LHCN-M2 (cell line): ENCODE measurements around the gene EGFL7. TPM values are rescaled to one million over a fixed set of nuclear protein-coding genes. Genes with fewer than 3 reads are reported as not detected.
A peak's percentile ranks its signal among the peaks of the same experiment; 100 is the strongest.

Experiments used
- DNase-seq: peaks from one replicate; pipeline ENCODE4 v3.0.0-alpha.2; 2012; ENCODE audit warnings: low read depth
- polyA plus RNA-seq: library from polyadenylated mRNA; unstranded; fragments of >200 nt; gene quantifications from one replicate; pipeline ENCODE4 v1.2.1, GENCODE V29; 2012; ENCODE audit warnings: missing spikeins
- total RNA-seq: library from RNA; depleted of rRNA; stranded (reverse); fragments of >200 nt; gene quantifications from 2 replicates; pipeline ENCODE4 v1.2.3, GENCODE V29; 2014; rRNA removed

EGFL7 gene
- total RNA-seq, result 7.6 and 8.9 TPM in 2 replicates
- 8.7 TPM for polyA plus RNA-seq

- no peak for DNase-seq
Observed at GRCh38 chr9:136662656-136663581, at the start of gene EGFL7. TSS of gene EGFL7 (plus strand) at chr9:136662916. CDS start at chr9:136668283, 5,367 bp downstream.

GRCh38 chr9:136613824-136614371, 48.8 kb upstream of the EGFL7 start:
- no peak for DNase-seq

- DNase-seq, result peak; percentile 27
Observed at GRCh38 chr9:136614372-136614922, 48.3 kb upstream of the EGFL7 start.

GRCh38 chr9:136614967-136615623, 47.6 kb upstream of the EGFL7 start:
- DNase-seq, result no peak

- DNase-seq, result no peak
Observed at GRCh38 chr9:136615631-136616306, 46.9 kb upstream of the EGFL7 start.

GRCh38 chr9:136616307-136616635, 46.4 kb upstream of the EGFL7 start:
- DNase-seq, result no peak

GRCh38 chr9:136616948-136617695, 45.6 kb upstream of the EGFL7 start:
- DNase-seq, result no peak

- DNase-seq, result no peak
Observed at GRCh38 chr9:136617746-136618579, 44.8 kb upstream of the EGFL7 start.

GRCh38 chr9:136618580-136619547, 43.9 kb upstream of the EGFL7 start:
- DNase-seq, result no peak

- peak; percentile 20 for DNase-seq
Observed at GRCh38 chr9:136619742-136620440, 42.8 kb upstream of the EGFL7 start.

- DNase-seq, result no peak
Observed at GRCh38 chr9:136620441-136621018, 42.2 kb upstream of the EGFL7 start.

GRCh38 chr9:136621019-136621733, 41.5 kb upstream of the EGFL7 start:
- DNase-seq, result no peak

GRCh38 chr9:136621734-136622093, 41.0 kb upstream of the EGFL7 start:
- DNase-seq, result no peak

- no peak for DNase-seq
Observed at GRCh38 chr9:136622538-136622948, 40.2 kb upstream of the EGFL7 start.

GRCh38 chr9:136623016-136623841, 39.5 kb upstream of the EGFL7 start:
- no peak for DNase-seq

- no peak for DNase-seq
Observed at GRCh38 chr9:136623842-136624183, 38.9 kb upstream of the EGFL7 start.
